ENCODE measurements around the gene ENTPD6.
"Not testable (repeated sequence)": the region's sequence is repeated elsewhere in the genome, so short reads cannot be mapped to it uniquely, and the experiment has no call there.

The ENTPD6 gene

DNA sequence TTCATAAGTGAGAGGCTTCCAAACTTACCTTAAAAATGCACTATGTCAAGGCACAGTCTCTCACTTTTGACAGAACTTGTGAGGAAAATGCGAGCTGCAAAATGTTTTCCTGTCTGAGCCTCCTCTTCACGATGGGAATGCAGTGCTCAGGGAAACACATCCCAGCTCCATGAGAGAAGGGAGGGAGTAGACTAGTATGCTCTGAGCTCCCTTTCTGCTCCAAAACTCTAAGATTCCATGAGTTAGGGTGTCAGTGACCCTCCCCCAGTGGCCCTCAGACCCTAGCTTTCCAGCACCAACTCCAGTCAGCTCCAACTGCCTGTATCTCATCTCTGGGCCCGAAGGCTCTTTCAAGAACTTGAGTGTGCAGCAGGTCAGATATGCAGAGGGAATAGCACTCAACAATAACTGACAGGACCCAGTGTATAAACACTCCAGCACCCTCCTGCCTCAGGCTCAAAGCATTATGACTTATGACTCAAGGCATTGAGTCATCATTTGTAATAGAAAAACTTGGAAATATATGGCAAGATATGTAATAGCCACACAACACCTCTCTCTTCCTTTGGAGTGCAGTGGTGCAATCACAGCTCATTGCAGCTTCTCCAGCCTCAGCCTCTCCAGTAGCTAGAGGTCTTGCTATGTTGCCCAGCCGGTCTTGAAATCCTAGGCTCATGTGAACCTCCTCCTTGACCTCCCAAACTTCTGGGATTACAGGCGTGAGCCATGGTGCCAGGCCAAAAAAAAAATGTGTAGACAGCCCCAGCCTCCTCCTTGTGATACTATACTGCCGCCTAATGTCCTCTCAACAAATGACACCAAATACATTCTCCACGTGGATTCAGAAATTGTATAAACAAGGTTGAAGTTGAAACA is 16.7 kb upstream of the ENTPD6 start:
- H2AFZ ChIP-seq (ENCODE audit: low read depth, low read length): peak overlapping the region; percentile 3
- H3K79me1 ChIP-seq (replicated peaks; ENCODE audit: low read length, poor library complexity, severe bottlenecking): no peaks in the 10 kb centered on the region
- peaks cover 4% of the 10 kb centered on the region for H3K9me3 ChIP-seq (ENCODE audit: control insufficient read depth, low read length)
- no peak overlapping the region for H3K14ac ChIP-seq (ENCODE audit: low read length in 2 of 2)
- no peak overlapping the region for H3K4me3 ChIP-seq (ENCODE audit: insufficient read depth in 1 of 2, low read depth in 1 of 2, low read length in 2 of 2)
- no peak overlapping the region for H4K91ac ChIP-seq (ENCODE audit: low read length)
- H3K4me1 ChIP-seq (ENCODE audit: control insufficient read depth, insufficient read depth, low read depth, low read length): peaks cover 11% of the 10 kb centered on the region
- H2BK5ac ChIP-seq (ENCODE audit: low read depth, low read length, poor library complexity, severe bottlenecking): no peak overlapping the region
- peak overlapping the region; percentile 20 for H3K27ac ChIP-seq (ENCODE audit: low read length, poor library complexity, severe bottlenecking)
- H3K9ac ChIP-seq (ENCODE audit: low read length): peak overlapping the region; percentile 47
- DNase-seq: peak; percentile 66
- peaks cover 0 to 3% of the 10 kb centered on the region in 2 experiments for H3K27me3 ChIP-seq (ENCODE audit: control insufficient read depth in 1 of 2, insufficient read depth in 1 of 2, low read length in 2 of 2)
- no peak overlapping the region for H3K23ac ChIP-seq (ENCODE audit: low read length in 2 of 2)
- no peak overlapping the region for H2AK5ac ChIP-seq (ENCODE audit: low read length, severe bottlenecking)
- no peak overlapping the region for H2BK12ac ChIP-seq (ENCODE audit: low read length in 2 of 2)
- H2BK15ac ChIP-seq (ENCODE audit: low read depth, poor library complexity, severe bottlenecking): no peak overlapping the region
- no peak overlapping the region for H3K4me2 ChIP-seq (ENCODE audit: low read length, poor library complexity, severe bottlenecking)
- WGBS: 41% methylated on average over 6 of the region's 7 CpGs
- H4K8ac ChIP-seq (ENCODE audit: low read length): no peak overlapping the region
- H3K36me3 ChIP-seq (ENCODE audit: control insufficient read depth in 1 of 2, insufficient read depth in 2 of 2, low read depth in 1 of 2, low read length in 2 of 2): no peaks in the 10 kb centered on the region
- no peak overlapping the region for H2BK120ac ChIP-seq (ENCODE audit: low read depth, low read length)
- no peak overlapping the region for H3K18ac ChIP-seq (ENCODE audit: low read depth in 1 of 2, low read length in 2 of 2)
- H3K4ac ChIP-seq (ENCODE audit: low read depth in 1 of 2, low read length in 2 of 2): no peak overlapping the region

DNA sequence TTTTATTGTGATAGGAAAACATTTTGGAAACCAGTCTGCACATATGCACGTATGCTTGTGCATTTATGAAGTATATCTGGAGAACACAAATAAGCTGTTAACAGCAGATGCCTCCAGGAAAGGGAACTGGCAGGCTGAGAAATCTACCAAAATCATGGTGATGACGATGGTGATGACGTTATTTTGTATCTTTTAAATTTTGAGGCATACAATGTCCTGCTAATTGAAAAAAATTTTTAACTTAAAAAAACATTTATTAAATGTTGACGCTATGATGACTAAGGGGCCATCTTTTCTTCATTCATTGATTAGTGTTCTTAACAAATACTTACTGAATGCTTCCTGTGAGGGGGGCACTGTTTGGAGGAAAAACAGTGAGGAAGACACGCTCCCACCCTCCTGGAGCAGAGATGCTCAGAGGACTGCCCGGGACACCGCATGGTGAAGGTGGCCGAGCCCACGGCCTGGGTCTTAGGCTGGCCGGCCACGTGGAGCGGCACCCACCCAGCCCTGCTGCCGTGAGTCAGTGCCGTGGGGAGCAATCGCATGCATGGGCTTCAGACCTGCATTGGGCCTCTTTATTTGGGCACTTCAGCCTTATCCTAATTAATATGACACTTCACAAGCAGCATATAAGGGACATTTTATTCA is 15.9 kb upstream of the ENTPD6 start:
- no peak overlapping the region for H4K91ac ChIP-seq (ENCODE audit: low read length)
- peaks cover 11% of the 10 kb centered on the region for H3K4me1 ChIP-seq (ENCODE audit: control insufficient read depth, insufficient read depth, low read depth, low read length)
- H2AFZ ChIP-seq (ENCODE audit: low read depth, low read length): no peak overlapping the region
- H3K27ac ChIP-seq (ENCODE audit: low read length, poor library complexity, severe bottlenecking): no peak overlapping the region
- H3K9ac ChIP-seq (ENCODE audit: low read length): peak overlapping the region; percentile 47
- H3K14ac ChIP-seq (ENCODE audit: low read length in 2 of 2): no peak overlapping the region
- peaks cover 0 to 3% of the 10 kb centered on the region in 2 experiments for H3K27me3 ChIP-seq (ENCODE audit: control insufficient read depth in 1 of 2, insufficient read depth in 1 of 2, low read length in 2 of 2)
- H2BK120ac ChIP-seq (ENCODE audit: low read depth, low read length): no peak overlapping the region
- no peak overlapping the region for H3K4ac ChIP-seq (ENCODE audit: low read depth in 1 of 2, low read length in 2 of 2)
- no peak overlapping the region for H3K4me2 ChIP-seq (ENCODE audit: low read length, poor library complexity, severe bottlenecking)
- H3K9me3 ChIP-seq (ENCODE audit: control insufficient read depth, low read length): peaks cover 7% of the 10 kb centered on the region
- H3K18ac ChIP-seq (ENCODE audit: low read depth in 1 of 2, low read length in 2 of 2): no peak overlapping the region
- no peaks in the 10 kb centered on the region for H3K79me1 ChIP-seq (replicated peaks; ENCODE audit: low read length, poor library complexity, severe bottlenecking)
- DNase-seq: no peak
- H4K8ac ChIP-seq (ENCODE audit: low read length): no peak overlapping the region
- H3K36me3 ChIP-seq (ENCODE audit: control insufficient read depth in 1 of 2, insufficient read depth in 2 of 2, low read depth in 1 of 2, low read length in 2 of 2): no peaks in the 10 kb centered on the region
- no peak overlapping the region for H3K4me3 ChIP-seq (ENCODE audit: insufficient read depth in 1 of 2, low read depth in 1 of 2, low read length in 2 of 2)
- no peak overlapping the region for H2BK12ac ChIP-seq (ENCODE audit: low read length in 2 of 2)
- no peak overlapping the region for H3K23ac ChIP-seq (ENCODE audit: low read length in 2 of 2)
- WGBS: 77% methylated on average over 12 of the region's 15 CpGs
- H2BK5ac ChIP-seq (ENCODE audit: low read depth, low read length, poor library complexity, severe bottlenecking): no peak overlapping the region
- H2AK5ac ChIP-seq (ENCODE audit: low read length, severe bottlenecking): no peak overlapping the region
- no peak overlapping the region for H2BK15ac ChIP-seq (ENCODE audit: low read depth, poor library complexity, severe bottlenecking)

DNA sequence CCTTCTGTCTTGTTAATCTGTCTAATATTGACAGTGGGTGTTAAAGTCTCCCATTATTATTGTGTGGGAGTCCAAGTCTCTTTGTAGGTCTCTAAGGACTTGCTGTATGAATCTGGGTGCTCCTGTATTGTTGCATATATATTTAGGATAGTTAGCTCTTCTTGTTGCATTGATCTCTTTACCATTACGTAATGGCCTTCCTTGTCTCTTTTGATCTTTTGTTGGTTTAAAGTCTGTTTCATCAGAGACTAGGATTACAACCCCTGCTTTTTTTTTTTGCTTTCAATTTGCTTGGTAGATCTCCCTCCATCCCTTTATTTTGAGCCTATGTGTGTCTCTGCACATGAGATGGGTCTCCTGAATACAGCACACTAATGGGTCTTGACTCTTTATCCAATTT is 11.1 kb upstream of the ENTPD6 start:
- not testable (repeated sequence) for H3K4me2 ChIP-seq (ENCODE audit: low read length, poor library complexity, severe bottlenecking); H3K4me3 ChIP-seq (ENCODE audit: insufficient read depth in 1 of 2, low read depth in 1 of 2, low read length in 2 of 2)
- WGBS: 89% methylated on average over 1 of the region's 1 CpG

DNA sequence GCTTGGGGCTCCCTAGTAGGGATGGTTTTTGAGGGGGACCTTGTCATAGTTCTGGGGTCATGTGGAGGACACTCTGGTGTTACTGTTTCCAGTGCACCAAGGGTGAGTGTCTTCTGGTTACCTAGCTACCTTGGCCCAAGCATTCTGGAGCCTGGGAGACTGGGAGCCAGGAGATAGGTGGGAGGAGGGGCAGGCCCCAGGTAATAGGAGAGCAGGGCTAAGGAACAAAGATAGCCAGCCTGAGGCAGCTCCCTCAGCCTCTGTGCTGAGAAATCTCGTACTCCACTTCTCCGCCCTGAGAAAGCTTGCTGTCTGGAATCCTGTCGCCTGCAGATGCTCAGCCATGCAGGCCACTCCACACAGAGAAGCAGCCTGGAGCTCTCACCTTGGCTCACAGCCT is 8.3 kb upstream of the ENTPD6 start:
- H3K4me1 ChIP-seq (ENCODE audit: control insufficient read depth, insufficient read depth, low read depth, low read length): no peaks in the 10 kb centered on the region
- H2BK120ac ChIP-seq (ENCODE audit: low read depth, low read length): no peak overlapping the region
- H3K18ac ChIP-seq (ENCODE audit: low read depth in 1 of 2, low read length in 2 of 2): no peak overlapping the region
- no peak overlapping the region for H4K91ac ChIP-seq (ENCODE audit: low read length)
- H2AK5ac ChIP-seq (ENCODE audit: low read length, severe bottlenecking): no peak overlapping the region
- H3K4me2 ChIP-seq (ENCODE audit: low read length, poor library complexity, severe bottlenecking): no peak overlapping the region
- no peak overlapping the region for H2BK5ac ChIP-seq (ENCODE audit: low read depth, low read length, poor library complexity, severe bottlenecking)
- H3K14ac ChIP-seq (ENCODE audit: low read length in 2 of 2): peak overlapping the region in 1 of 2 experiments; percentile 75
- H3K9me3 ChIP-seq (ENCODE audit: control insufficient read depth, low read length): peaks cover 13% of the 10 kb centered on the region
- H3K9ac ChIP-seq (ENCODE audit: low read length): no peak overlapping the region
- no peak overlapping the region for H2BK15ac ChIP-seq (ENCODE audit: low read depth, poor library complexity, severe bottlenecking)
- WGBS: 94% methylated on average over 3 of the region's 3 CpGs
- H3K27me3 ChIP-seq (ENCODE audit: control insufficient read depth in 1 of 2, insufficient read depth in 1 of 2, low read length in 2 of 2): peaks cover 6 to 31% of the 10 kb centered on the region in 2 experiments
- no peak overlapping the region for H3K27ac ChIP-seq (ENCODE audit: low read length, poor library complexity, severe bottlenecking)
- no peak overlapping the region for H2AFZ ChIP-seq (ENCODE audit: low read depth, low read length)
- no peak overlapping the region for H3K4me3 ChIP-seq (ENCODE audit: insufficient read depth in 1 of 2, low read depth in 1 of 2, low read length in 2 of 2)
- no peaks in the 10 kb centered on the region for H3K36me3 ChIP-seq (ENCODE audit: control insufficient read depth in 1 of 2, insufficient read depth in 2 of 2, low read depth in 1 of 2, low read length in 2 of 2)
- H3K79me1 ChIP-seq (replicated peaks; ENCODE audit: low read length, poor library complexity, severe bottlenecking): no peaks in the 10 kb centered on the region
- H4K8ac ChIP-seq (ENCODE audit: low read length): no peak overlapping the region
- H2BK12ac ChIP-seq (ENCODE audit: low read length in 2 of 2): no peak overlapping the region
- DNase-seq: no peak
- H3K4ac ChIP-seq (ENCODE audit: low read depth in 1 of 2, low read length in 2 of 2): no peak overlapping the region
- H3K23ac ChIP-seq (ENCODE audit: low read length in 2 of 2): no peak overlapping the region

More for the DNA sequence above, 11.1 kb upstream of the ENTPD6 start:
- peaks cover 13% of the 10 kb centered on the region for H3K9me3 ChIP-seq (ENCODE audit: control insufficient read depth, low read length)
- H3K4me1 ChIP-seq (ENCODE audit: control insufficient read depth, insufficient read depth, low read depth, low read length); H2AK5ac ChIP-seq (ENCODE audit: low read length, severe bottlenecking); H2BK12ac ChIP-seq (ENCODE audit: low read length in 2 of 2); H3K23ac ChIP-seq (ENCODE audit: low read length in 2 of 2); H3K36me3 ChIP-seq (ENCODE audit: control insufficient read depth in 1 of 2, insufficient read depth in 2 of 2, low read depth in 1 of 2, low read length in 2 of 2); H3K9ac ChIP-seq (ENCODE audit: low read length); H3K79me1 ChIP-seq (replicated peaks; ENCODE audit: low read length, poor library complexity, severe bottlenecking); H2BK120ac ChIP-seq (ENCODE audit: low read depth, low read length); H2AFZ ChIP-seq (ENCODE audit: low read depth, low read length); H2BK15ac ChIP-seq (ENCODE audit: low read depth, poor library complexity, severe bottlenecking); H3K27ac ChIP-seq (ENCODE audit: low read length, poor library complexity, severe bottlenecking); H4K8ac ChIP-seq (ENCODE audit: low read length); H2BK5ac ChIP-seq (ENCODE audit: low read depth, low read length, poor library complexity, severe bottlenecking); H3K4ac ChIP-seq (ENCODE audit: low read depth in 1 of 2, low read length in 2 of 2); H3K14ac ChIP-seq (ENCODE audit: low read length in 2 of 2); DNase-seq; H4K91ac ChIP-seq (ENCODE audit: low read length); H3K18ac ChIP-seq (ENCODE audit: low read depth in 1 of 2, low read length in 2 of 2): not testable (repeated sequence)
- peaks cover 6 to 21% of the 10 kb centered on the region in 2 experiments for H3K27me3 ChIP-seq (ENCODE audit: control insufficient read depth in 1 of 2, insufficient read depth in 1 of 2, low read length in 2 of 2)
